ENCODE measurements around the gene ARNT2. TPM values are rescaled to one million over a fixed set of nuclear protein-coding genes. Genes with fewer than 3 reads are reported as not detected.

ARNT2 gene
- total RNA-seq, 1 donor from 2014 or later, result 35.7 TPM

DNA sequence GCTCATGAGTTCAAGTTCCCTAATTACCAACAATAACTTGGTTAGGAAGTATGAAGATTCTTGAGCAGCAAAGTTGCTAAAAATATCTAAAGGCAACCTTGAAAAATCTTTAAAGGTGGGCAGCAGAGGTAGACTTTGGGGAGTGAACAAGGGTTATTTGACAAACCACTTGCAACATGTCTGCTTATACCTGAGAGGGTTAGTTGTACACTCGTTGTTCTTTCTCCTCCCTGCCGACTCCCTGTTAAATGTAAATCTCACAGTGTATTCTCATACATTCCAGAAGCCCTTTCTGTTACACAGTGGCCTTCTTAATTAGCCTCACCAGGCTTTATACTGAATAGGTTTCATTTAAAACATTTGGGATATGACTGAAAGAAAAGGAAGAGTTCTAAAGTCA lies 121.7 kb downstream of the ARNT2 start:
- TF ChIP-seq, protein P1, sequence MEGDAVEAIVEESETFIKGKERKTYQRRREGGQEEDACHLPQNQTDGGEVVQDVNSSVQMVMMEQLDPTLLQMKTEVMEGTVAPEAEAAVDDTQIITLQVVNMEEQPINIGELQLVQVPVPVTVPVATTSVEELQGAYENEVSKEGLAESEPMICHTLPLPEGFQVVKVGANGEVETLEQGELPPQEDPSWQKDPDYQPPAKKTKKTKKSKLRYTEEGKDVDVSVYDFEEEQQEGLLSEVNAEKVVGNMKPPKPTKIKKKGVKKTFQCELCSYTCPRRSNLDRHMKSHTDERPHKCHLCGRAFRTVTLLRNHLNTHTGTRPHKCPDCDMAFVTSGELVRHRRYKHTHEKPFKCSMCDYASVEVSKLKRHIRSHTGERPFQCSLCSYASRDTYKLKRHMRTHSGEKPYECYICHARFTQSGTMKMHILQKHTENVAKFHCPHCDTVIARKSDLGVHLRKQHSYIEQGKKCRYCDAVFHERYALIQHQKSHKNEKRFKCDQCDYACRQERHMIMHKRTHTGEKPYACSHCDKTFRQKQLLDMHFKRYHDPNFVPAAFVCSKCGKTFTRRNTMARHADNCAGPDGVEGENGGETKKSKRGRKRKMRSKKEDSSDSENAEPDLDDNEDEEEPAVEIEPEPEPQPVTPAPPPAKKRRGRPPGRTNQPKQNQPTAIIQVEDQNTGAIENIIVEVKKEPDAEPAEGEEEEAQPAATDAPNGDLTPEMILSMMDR (IDR thresholded peaks at IDR 0.05; ENCODE audit: partially characterized antibody, unreplicated experiment), result no peak
- Mint-ChIP-seq H3K27me3 (ENCODE audit: unreplicated experiment) (peaks cover 6% of the 10 kb centered on the region), H3K4me3 (ENCODE audit: unreplicated experiment) (no peak overlapping the region), H3K36me3 (ENCODE audit: unreplicated experiment) (peaks cover 9% of the 10 kb centered on the region), H3K4me1 (ENCODE audit: low read depth, unreplicated experiment) (no peaks in the 10 kb centered on the region), H3K27ac (ENCODE audit: unreplicated experiment) (no peak overlapping the region), H3K9me3 (ENCODE audit: unreplicated experiment) (no peaks in the 10 kb centered on the region)
- no peak for DNase-seq

DNA sequence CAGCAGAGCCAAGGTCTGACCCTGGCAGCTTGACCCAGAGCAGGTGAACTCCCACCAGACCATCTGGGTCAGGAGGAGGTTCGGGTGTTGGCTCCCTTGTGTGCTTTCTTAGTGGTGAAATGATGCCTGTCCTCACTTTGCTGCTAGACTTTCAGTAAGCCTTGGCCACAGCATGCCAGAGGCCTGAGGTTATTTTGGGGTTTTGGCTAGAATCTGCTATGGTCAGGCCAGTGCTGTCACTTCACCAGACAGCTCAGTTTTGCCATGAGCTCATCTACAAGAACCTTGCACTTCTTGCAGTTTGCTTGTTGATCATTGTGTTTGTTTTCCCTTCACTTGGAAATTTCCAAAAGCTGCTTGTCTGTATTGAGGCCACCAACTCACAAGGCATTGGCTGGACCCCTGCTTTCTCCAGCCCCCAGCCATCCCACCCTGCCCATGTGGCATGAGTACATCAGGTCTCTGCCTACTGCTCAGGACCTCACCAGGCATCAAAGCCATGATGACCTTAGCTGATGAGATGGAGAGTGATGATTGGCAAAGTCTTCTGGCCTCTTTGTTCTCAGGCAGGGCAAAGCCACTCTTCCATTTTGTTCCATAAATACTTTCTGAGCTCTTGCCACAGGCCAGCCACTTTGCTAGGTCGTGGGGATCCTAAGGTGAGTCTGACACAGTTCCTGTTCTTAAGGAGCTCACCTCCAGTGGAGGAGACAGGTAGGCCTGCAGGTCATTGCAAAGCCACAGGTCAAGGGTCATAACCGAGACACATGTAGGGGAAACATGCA lies 122.6 kb downstream of the ARNT2 start:
- Mint-ChIP-seq H3K27ac (ENCODE audit: unreplicated experiment) (no peak overlapping the region), H3K4me1 (ENCODE audit: low read depth, unreplicated experiment) (no peaks in the 10 kb centered on the region), H3K36me3 (ENCODE audit: unreplicated experiment) (peaks cover 9% of the 10 kb centered on the region), H3K4me3 (ENCODE audit: unreplicated experiment) (no peak overlapping the region), H3K9me3 (ENCODE audit: unreplicated experiment) (no peaks in the 10 kb centered on the region), H3K27me3 (ENCODE audit: unreplicated experiment) (peaks cover 6% of the 10 kb centered on the region)
- TF ChIP-seq, protein P1 (IDR thresholded peaks at IDR 0.05; ENCODE audit: partially characterized antibody, unreplicated experiment), result no peak
- no peak for DNase-seq

DNA sequence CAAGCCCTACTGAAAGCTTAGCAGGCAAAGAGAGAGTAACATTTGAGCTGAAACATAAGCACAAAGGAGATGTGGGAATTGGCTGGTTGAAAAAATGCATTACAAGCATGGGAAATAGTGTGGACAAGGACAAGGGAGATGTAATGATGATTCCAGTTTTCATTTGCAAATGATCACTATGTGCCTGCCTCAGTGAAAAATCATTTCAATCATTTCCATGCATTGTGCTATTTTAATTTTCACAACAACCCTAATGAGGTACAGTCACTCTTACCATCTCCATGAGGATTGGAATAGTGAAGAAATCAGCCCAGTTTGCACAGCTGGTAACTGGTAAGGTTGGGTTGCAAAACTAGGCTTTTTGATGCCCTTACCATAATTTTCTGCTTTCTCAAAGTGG lies 123.2 kb downstream of the ARNT2 start:
- DNase-seq, result no peak
- Mint-ChIP-seq H3K27ac (ENCODE audit: unreplicated experiment) (no peak overlapping the region), H3K4me1 (ENCODE audit: low read depth, unreplicated experiment) (no peaks in the 10 kb centered on the region), H3K36me3 (ENCODE audit: unreplicated experiment) (peaks cover 9% of the 10 kb centered on the region), H3K4me3 (ENCODE audit: unreplicated experiment) (no peak overlapping the region), H3K9me3 (ENCODE audit: unreplicated experiment) (no peaks in the 10 kb centered on the region), H3K27me3 (ENCODE audit: unreplicated experiment) (peaks cover 6% of the 10 kb centered on the region)
- TF ChIP-seq, protein P1 (IDR thresholded peaks at IDR 0.05; ENCODE audit: partially characterized antibody, unreplicated experiment), result no peak

DNA sequence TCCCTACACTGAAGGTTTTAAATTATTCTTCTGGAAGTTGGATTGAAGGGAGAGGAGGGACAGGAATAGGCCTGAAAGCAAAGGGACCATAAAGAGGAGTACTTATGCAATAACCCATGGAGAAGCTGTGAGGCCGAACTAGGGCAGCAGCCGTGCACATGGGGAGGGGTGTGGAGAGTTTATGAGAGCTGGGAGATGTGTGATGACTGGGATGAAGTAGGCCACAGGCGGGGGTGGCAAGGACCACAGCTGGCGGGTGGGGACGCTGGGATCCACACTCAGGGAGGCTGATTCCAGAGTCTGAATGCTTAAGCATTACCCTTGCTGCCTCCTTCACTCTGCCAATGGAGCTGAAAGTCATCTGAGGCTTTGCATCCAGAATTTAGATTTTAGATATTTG lies 123.8 kb downstream of the ARNT2 start:
- H3K27me3 Mint-ChIP-seq (ENCODE audit: unreplicated experiment), result peaks cover 6% of the 10 kb centered on the region
- no peak overlapping the region for H3K4me3 Mint-ChIP-seq (ENCODE audit: unreplicated experiment)
- H3K4me1 Mint-ChIP-seq (ENCODE audit: low read depth, unreplicated experiment), result no peaks in the 10 kb centered on the region
- peaks cover 2% of the 10 kb centered on the region for H3K9me3 Mint-ChIP-seq (ENCODE audit: unreplicated experiment)
- H3K36me3 Mint-ChIP-seq (ENCODE audit: unreplicated experiment), result peaks cover 15% of the 10 kb centered on the region
- TF ChIP-seq, protein P1 (IDR thresholded peaks at IDR 0.05; ENCODE audit: partially characterized antibody, unreplicated experiment), result no peak
- no peak overlapping the region for H3K27ac Mint-ChIP-seq (ENCODE audit: unreplicated experiment)
- no peak for DNase-seq

DNA sequence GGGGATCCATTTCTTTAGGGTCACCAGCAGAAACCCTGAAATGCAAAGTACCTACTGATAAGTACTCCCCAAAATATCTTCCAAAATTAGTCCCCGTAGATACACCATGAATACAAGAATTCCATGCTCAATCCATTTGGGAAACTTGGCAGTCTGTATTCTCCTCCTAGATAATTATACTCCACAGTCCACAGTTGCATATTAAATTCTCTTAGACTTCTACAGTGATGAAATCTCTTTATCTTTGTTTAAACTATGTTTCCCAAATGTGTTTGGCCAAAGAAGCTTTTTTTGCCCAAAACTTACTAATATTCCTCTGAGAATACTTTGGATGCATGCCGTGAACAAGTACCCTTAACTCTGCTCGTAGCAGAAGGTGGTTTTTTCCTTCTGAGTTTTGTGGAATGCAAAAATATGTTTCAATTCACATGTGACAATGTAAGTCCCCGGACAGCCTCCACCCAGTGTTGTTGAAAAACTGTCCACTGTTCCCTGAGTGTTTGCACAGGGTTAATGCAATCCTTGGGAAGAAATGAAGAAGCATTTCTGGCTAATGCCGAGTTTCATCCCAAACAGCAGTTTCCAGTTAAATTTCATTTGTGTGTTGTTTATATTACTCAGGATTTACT lies 126.7 kb downstream of the ARNT2 start:
- no peak for DNase-seq
- no peak overlapping the region for H3K27ac Mint-ChIP-seq (ENCODE audit: unreplicated experiment)
- H3K4me1 Mint-ChIP-seq (ENCODE audit: low read depth, unreplicated experiment), result no peaks in the 10 kb centered on the region
- H3K36me3 Mint-ChIP-seq (ENCODE audit: unreplicated experiment), result peaks cover 26% of the 10 kb centered on the region
- peaks cover 6% of the 10 kb centered on the region for H3K9me3 Mint-ChIP-seq (ENCODE audit: unreplicated experiment)
- TF ChIP-seq, protein P1 (IDR thresholded peaks at IDR 0.05; ENCODE audit: partially characterized antibody, unreplicated experiment), result no peak
- H3K27me3 Mint-ChIP-seq (ENCODE audit: unreplicated experiment), result peaks cover 3% of the 10 kb centered on the region
- H3K4me3 Mint-ChIP-seq (ENCODE audit: unreplicated experiment), result no peak overlapping the region
